Measurements from ENCODE around the gene AKT1.

GRCh38 chr14:104789752-104790743 lies 5.5 kb downstream of the AKT1 start:
- TF ChIP-seq NFYB (CRISPR knock-in tag; IDR thresholded peaks at IDR 0.05) (no peak), E2F1 (CRISPR knock-in tag; IDR thresholded peaks at IDR 0.05) (no peak), CTCF (CRISPR knock-in tag; IDR thresholded peaks at IDR 0.05) (no peak)
